Right kidney (tissue), 1 donor: ENCODE results near the gene DNAJB4.
"Not testable (repeated sequence)": the region's sequence is repeated elsewhere in the genome, so short reads cannot be mapped to it uniquely, and the experiment has no call there.

ENCODE experiments used
- DNase-seq: peaks from one replicate; pipeline ENCODE4 v3.0.0-alpha.2; 2016

The DNAJB4 gene

DNA sequence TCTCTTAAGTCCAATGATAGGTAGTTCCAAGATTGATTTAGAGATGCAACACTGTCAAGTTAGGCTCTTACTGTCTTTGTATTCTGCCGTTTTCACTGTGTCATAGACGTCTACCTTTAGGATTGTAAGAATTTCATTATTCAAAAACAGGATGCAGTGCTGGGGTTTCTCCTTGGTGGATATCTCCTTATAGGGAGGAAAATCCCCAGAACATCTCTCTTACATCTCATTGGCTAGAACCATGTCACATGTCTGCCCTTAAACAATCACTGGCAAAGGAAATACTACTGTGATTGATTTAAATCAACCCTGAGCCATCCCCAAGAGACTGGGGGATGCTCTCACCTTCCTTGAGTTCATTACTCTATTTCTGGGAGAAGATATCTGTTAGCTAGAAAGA lies 15.0 kb upstream of the DNAJB4 start:
- DNase-seq, result no peak

DNA sequence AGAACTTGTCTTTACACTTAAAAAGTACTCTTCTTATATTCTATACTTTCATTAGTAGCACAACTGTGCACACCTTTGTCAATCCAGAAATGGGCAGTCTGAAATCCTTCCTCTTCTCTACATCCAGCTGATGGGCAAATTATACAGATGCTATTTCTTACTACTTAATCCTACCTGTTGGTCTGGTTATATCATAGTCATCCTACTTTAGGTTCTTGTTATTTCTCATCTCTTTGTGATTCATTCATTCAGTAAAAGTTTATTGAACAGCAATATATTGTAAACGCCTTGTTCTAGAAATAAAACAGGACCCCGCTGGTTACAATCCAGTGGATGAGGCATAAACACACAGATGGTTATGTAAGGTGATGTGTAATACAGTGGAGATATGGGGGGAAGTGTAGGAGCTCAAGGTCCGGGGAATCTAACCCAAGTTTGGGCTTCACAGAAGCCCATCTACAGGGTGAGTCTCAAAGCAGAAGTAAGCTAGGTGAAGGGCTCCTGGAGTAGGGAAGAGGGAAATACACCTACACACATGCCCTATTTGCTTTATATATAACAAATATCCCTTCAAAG lies 14.0 kb upstream of the DNAJB4 start:
- DNase-seq, result no peak

DNA sequence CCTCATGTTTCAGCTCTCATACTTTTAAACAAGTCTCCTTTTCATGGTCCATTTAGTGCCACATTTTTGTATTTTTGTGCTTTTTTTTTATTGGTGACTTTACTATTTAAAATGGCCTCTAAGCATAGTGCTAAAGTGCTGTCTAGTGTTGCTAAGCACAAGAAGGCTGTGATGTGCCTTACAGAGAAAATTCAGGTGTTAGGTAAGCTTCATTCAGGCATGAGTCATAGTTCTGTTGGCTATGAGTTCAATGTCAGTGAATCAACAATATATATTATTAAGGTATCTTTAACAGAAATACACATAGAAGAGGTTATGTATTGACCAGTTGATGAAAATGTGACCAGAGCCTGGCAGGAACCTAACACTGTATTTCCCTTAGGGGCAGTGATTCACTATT lies 13.1 kb upstream of the DNAJB4 start:
- no peak for DNase-seq

DNA sequence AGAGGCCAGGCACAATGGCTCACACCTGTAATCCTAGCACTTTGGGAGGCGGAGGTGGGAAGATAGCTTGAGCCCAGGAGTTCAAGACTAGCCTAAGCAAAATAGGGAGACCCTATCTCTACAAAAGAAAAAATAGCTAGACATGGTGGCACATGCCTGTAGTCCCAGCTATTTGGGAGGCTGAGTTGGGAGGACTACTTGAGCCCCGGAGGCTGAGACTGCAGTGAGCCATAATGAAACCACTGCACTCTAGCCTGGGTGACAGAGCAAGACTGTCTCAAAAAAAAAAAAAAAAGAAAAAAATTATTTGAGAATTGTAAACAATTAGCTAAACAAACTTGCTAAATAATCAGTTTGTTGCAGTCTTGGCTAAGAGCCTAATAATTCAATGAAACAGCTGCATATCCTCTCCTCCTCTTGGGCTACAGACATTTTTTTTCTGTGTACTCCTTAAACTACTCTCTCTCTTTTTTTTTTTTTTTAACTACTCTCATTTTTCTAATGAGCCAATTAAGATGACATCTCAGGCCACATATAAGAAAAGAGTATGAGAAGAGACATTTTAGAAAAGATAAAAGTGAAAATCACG lies 10.5 kb upstream of the DNAJB4 start:
- no peak for DNase-seq

DNA sequence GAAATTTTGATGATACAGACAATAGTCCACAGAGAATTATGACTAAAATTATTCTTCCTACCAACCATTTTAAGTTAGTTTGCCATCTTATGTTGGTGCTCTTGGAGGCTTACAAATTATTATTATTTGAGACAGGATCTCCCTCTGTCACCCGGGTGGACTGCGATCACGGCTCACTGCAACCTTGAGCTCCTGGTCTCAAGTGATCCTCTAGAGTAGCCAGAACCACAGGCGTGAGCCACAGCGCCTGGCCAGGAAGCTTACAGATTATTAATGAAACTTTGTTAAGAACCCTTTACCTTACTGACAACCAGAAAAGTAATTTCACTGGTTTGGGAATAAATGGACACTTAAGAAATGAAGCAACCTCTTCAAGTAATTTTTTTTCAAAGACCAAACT lies 8.0 kb upstream of the DNAJB4 start:
- no peak for DNase-seq

DNA sequence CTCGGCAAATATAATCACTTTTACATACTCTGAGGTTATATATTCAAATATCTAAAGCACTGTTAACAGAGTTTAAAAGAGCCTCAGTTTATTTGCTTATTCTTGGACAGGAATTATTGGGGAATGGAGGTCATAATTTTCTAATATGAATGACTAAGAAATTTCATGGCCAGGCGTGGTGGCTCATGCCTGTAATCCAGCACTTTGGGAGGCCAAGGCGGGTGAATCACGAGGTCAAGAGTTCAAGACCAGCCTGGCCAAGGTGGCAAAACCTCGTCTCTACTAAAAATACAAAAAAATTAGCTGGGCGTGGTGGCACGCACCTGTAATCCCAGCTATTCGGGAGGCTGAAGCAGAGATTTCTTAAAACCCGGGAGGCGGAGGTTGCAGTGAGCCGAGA lies 4.2 kb upstream of the DNAJB4 start:
- not testable (repeated sequence) for DNase-seq

DNA sequence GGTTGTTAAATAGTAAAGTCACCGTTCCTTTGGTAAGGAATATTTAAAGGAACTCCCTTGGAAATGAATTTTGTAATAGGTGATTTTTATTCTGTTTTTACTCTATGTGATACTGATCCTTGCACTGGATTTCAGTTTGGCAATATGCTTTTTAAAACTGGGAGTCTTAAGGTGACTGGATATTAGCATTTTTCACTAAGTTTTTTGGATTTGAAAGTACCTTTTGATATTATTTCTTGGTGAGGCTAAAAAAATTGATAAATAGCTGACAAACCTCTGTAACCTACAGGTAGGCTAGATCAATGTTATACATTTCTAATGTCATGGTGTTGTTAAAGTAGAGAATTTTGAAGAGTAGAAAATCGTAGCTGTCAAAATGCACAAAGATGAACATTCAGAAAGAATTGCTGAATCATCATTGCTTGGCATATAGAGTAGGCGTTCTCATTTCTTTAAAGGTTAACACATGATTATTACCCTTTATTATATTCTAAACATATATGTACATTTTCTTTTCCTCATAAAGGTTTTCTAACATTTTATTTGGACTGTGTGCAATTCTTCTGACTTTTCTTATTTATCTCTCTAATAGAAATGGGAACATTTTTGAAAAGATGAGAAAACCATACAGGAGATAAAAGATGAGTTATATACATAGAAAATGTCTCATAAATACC lies 1.5 kb upstream of the DNAJB4 start:
- no peak for DNase-seq

DNA sequence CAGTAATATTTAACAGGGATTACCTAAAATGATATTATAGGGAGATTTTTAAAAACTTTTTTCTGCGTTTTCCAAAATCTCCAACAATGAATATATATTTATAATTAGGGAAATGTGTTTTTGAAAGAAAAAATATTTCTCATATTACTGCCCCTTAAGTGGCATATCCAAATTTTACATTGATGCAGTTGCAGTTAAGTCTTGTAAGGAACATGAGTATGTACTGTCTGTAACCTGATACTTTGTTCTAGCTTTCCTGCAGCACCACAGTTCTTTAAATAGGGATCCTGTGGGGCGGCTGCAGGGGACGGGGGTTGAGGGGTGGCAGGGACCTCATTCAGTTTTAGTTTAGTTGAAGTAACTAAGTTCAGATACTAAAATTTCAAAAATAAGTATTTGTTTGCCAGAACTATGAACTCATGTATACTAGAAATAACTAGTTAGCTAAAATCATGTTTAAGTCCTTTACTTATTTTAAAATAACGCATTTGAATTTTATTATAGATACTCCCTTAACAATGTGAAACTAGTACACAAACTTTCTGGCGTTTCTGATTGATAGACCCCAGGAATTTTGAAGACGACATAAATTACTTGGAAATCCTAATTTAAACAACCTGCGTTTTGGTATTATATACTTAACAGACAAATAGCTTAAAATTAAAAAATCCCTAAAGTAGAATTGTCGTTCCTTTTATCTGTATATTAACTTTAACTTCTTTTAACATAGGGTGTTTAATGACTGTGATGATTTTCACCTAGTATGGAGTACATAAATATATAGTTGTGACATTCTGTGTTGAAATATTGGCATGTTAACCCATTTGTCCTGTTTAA lies 639 bp upstream of the DNAJB4 start:
- peak; percentile 61 for DNase-seq

DNA sequence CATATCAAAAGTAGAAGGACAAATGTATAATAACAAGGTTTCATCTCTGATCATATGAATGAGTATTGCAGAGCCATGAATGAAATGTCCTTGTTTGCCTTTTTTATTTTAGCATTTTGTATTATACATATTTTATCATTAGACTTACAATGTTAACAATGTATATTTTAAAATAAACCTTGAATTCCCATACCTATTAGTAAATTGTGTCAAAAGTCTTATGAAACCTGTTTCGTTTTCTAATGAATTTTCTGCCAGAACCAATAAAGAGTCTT lies 646 bp downstream of the DNAJB4 start:
- DNase-seq, result no peak

DNA sequence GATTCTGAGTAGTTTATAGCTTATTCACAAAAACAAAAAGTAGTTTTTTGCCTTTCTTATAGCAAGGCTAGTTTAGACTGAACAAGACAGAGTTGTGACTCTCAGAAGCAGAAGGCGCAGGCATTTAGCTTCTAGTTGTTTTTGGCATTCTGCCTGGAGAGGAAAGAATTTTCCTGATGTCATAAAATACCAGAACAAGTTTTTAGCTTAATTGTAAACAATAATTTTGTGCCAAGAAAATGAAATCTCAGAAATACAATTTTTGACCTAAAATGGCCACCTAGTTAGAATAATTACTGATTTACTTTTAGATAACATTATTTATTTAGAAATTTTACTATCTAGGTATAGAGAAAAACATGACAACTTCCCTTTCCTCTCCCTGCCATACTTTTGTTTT lies 1.0 kb downstream of the DNAJB4 start:
- DNase-seq, result peak; percentile 46

DNA sequence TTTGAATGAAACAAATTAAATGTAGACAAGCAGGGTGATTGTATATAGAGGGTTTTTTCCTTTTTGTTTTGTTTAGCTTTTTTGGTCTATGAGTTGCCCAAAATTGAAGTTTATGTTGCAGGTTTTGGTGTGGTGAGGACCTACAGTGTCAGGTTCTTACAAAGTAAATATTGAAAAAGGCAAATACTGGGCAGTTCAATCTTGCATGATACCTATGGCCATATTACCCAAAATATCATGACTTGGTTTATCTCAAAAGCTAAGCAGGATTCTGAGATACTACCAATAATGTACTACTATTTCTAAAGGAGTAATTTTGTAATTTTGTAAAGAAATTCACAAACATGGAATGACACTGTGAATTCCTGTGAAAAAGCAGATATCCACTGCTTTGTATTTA lies 1.8 kb downstream of the DNAJB4 start:
- DNase-seq, result no peak

DNA sequence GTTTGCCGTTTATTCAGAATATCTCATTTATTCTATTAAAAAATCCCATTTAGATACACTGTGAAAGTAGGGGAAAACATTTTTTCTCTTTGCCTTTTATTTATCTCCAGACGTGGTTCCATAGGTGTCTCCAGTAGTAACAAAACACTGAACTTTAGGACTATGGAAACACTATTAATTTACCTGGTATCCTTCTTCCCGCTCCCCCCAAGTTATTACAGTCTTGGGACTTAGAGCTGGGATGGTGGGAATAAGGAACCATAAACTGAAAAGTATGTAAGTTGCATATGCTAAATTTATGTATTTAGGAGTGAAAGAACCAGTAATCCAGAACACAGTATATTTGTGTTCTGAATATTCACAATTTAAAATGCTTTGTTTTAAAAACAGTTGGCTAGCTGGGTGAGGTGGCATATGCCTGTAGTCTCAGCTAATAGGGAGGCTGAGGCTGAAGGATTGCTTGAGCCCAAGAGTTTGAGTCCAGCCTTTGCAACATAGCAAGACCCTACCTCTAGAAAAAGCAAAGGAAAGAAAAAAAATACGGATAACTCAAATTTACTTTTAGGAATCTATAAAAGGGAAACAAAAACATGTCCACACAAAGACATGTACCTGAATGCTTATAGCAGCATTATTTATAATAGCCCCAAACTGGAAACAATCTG lies 3.1 kb downstream of the DNAJB4 start:
- no peak for DNase-seq

DNA sequence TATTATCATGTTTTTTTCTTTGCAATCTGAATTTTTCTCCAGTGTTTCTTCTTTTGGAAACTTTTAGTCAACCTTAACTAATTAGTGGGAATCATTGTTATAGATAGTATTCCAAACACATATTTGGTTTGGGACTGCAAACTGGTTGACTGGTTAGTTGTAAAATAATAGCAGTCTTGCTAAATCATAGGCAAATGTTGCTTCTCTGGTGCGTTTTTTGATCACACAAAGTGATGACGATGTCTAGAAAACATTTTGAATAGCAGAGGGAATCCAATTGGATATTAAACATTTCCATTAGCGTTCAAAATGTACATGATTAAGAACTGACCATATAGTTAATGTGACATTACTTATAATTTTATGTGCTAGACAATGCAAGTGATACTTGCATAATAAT lies 4.5 kb downstream of the DNAJB4 start:
- DNase-seq, result no peak

DNA sequence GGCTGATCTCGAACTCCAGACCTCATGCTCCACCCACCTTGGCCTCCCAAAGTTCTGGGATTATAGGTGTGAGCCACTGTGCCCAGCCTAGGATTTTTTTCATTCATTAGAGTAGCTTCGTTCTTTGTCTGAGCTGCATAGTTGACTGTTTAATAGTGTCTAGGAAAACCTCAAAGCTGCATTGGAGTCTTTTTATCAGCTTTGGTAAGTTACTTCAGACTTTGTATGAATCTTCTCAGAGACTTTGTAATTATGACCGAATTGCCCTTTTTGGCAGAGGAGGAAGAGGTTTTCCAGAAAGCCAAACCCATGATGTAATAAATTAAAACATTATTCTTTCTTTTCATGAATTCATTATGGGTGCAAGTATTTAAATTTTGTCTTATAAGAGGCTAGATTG lies 5.1 kb downstream of the DNAJB4 start:
- DNase-seq, result no peak

DNA sequence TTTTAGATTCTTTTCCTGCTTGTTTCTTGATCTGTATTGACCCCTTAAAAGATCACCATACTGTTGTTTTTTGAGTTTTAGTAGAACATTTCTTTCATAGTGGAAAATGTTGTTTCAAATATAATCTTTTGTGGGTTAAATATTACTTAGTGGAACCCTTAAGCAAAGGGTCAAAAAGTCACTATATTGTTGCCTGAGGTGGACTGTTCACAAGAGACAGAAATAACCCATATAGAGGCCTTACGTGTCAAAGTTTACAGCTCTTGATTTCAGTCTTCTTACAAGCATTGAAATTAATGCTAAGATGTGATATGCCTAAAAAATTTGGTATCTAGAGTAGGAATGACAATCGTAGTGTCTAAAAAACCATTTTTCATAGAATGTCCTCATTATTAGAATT lies 6.3 kb downstream of the DNAJB4 start:
- DNase-seq, result no peak

DNA sequence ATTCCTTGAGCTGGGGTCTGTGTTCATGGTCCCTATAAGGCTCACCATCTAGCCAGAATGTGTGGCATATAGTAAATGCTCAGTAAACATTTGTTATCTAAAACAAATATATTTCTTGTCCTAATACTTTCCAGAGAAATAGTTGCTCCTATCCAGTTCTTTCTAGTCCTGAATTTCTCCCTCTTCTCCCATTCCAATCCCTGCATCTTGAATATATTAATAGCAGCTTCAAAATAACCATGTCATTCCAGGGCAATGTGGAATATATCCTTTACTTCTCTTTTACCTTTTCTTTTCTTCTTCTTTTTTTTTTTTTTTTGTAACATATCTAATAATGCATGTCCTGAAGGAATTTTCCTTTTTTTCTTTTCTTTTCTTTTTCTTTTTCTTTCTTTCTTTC lies 10.4 kb downstream of the DNAJB4 start:
- no peak for DNase-seq

DNA sequence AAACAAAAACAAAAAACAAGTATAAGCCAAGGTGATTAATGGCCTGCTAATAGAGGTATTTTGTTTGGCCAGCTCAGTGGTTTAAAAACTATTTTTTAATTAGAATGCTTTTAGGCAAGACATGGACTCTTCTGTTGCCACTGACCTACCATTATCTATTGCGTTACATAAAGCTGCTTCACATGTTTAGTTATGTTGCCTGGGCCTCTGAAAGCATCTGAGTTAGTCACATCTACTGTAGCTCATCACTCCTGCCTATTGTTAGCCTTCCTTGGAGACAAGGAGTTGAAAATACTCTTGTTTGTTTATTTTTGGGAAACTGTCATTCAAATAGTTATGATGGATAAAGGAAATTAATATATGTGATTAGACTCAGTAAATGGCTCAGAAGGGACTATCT lies 14.3 kb downstream of the DNAJB4 start:
- no peak for DNase-seq

DNA sequence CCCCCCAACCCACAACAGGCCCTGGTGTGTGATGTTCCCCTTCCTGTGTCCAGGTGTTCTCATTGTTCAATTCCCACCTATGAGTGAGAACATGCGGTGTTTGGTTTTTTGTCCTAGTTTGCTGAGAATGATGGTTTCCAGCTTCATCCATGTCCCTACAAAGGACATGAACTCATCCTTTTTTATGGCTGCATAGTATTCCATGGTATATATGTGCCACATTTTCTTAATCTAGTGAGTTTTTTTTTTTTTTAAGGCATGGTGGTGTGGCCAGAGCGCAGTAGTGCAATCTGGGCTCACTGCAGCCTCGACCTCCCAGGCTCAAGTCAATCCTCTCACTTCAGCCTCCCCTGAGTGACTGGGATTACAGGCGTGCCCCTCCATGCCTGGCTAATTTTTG lies 16.4 kb downstream of the DNAJB4 start:
- not testable (repeated sequence) for DNase-seq

DNA sequence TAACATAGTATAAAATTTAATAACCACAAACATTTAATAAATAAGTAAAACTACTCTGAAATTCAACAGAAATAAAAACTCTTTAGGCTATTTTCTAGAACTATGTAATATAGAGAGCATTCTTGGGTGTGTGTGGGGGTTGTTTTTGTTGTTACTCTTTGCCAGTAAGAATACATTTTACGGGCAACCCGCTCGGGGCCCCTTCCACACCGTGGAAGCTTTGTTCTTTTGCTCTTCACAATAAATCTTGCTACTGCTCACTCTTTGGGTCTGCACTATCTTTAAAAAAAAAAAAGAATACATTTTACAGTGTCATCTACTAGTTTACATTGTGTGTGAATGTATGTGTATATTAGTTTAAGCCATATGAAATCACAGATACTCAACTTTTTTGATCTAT lies 25.1 kb downstream of the DNAJB4 start:
- DNase-seq, result no peak

DNA sequence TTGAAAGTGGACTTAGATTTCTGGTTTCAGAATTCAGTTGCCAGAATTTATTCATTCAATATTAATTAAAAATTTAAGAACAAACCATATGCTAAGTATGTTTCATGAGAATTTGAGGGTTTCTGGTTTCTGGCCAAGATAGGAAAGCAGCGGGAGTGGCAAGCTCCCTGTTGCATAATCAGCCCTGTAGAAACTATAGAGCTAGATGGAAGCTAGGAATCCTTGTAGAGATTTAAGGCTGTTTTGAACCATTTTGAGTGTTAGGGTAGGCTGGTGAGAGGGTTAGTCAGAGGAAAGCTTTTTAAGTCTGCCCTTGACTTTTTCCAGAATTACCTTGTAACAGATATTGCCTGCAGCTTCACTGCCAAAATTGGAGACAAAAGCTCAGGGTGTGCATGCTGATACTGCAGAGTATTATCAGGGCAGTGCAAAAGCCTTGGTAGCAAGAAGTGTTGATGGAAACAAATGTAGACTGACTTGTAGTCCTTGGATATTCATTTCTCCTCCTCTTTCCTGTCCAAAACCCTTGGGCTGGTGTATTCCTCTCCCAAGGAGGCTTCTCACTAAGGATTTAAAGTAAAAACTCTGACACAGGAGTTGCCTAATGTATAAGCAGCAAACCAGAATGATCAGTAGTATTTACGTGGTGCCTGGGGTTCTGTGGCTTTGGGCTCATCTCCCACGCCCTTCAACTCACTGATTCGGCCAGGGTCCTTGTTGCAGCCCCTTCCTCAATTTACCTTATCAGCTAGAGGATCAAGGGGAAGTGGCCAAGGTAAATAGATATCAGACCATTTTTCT lies 28.5 kb downstream of the DNAJB4 start:
- DNase-seq, result no peak

DNA sequence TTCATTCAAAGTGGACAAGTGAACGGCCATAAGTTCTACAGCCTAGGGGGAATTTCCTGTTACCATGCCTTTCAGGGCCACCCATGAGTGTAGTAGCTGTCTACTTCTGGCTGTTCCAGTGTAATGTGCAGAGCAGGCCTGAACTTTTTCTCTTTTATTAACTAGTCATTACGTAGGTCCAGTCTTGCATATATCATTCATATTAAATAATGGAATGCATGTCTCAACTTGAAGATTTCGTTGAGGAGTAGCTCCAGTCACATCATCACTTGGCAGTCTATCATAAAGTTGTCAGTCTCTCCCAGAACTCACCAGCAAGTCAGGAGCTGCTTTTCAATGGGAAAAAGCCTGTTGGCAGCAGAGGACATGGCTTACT lies 29.0 kb downstream of the DNAJB4 start:
- no peak for DNase-seq

DNA sequence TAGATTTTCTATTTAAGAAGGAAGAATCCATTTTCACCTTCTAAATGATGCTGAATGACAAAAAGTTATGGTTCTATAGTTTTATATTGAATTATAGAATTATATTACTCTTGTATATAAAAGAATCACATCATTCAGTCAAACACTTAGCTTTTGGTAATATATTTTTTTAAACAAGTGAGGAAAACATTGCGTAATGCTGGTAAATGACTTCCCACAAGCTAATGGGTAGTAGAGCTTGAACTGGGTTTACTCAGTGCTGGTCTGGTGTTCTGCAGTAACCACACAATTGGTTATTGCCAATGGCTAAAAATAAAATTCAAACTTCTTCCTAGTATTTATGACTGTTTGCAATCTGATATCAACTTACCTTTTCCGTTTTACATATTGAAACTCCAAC lies 30.4 kb downstream of the DNAJB4 start:
- DNase-seq, result no peak
